ENCODE data around the gene SIGLEC10.

- TF ChIP-seq CTCF (optimal IDR thresholded peaks at IDR 0.05 in 1 of 3, IDR thresholded peaks at IDR 0.05 in 1 of 3, conservative IDR thresholded peaks at IDR 0.05 in 1 of 3; ENCODE audit: extremely low read depth in 1 of 3, insufficient read depth in 2 of 3, low read length in 3 of 3) = no peak
- no peak for TF ChIP-seq EZH2 (IDR thresholded peaks at IDR 0.05; ENCODE audit: low read length)
Measured at GRCh38 chr19:51431124-51431523, 13.7 kb upstream of the SIGLEC10 start.
